ENCODE results near the gene NFIB.

DNA sequence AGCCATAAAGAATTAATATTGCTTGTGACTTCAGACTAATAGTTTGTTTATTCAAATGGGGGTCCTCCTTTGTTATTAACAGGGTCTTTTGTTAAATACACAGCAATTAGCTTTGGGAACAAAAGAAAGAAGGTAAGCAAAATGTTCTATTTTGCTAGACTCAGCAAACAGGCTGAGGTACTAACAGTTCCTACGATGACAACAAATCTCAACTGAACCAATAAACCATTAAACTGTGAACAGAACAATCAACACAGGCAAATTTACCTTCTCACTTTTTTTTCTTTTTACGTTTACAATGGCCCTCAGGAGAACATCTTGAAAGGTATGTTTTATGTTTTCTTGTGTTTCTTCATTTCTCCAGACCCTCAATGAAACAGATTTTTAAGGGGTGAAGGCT, 207.2 kb downstream of the NFIB start:
- TF ChIP-seq, protein P1, sequence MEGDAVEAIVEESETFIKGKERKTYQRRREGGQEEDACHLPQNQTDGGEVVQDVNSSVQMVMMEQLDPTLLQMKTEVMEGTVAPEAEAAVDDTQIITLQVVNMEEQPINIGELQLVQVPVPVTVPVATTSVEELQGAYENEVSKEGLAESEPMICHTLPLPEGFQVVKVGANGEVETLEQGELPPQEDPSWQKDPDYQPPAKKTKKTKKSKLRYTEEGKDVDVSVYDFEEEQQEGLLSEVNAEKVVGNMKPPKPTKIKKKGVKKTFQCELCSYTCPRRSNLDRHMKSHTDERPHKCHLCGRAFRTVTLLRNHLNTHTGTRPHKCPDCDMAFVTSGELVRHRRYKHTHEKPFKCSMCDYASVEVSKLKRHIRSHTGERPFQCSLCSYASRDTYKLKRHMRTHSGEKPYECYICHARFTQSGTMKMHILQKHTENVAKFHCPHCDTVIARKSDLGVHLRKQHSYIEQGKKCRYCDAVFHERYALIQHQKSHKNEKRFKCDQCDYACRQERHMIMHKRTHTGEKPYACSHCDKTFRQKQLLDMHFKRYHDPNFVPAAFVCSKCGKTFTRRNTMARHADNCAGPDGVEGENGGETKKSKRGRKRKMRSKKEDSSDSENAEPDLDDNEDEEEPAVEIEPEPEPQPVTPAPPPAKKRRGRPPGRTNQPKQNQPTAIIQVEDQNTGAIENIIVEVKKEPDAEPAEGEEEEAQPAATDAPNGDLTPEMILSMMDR (IDR thresholded peaks at IDR 0.05; ENCODE audit: control extremely low read depth in 1 of 3, insufficient read depth in 1 of 3, low read depth in 1 of 3, low read length in 3 of 3): no peak
- TF ChIP-seq CREB1 (IDR thresholded peaks at IDR 0.05): no peak
- no peak for TF ChIP-seq EP300 (IDR thresholded peaks at IDR 0.05; ENCODE audit: borderline replicate concordance in 1 of 2, low read depth in 2 of 2, low read length in 2 of 2)
- TF ChIP-seq, protein P2, sequence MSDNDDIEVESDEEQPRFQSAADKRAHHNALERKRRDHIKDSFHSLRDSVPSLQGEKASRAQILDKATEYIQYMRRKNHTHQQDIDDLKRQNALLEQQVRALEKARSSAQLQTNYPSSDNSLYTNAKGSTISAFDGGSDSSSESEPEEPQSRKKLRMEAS (IDR thresholded peaks at IDR 0.05): no peak
- TF ChIP-seq TCF12 (IDR thresholded peaks at IDR 0.05; ENCODE audit: low read depth, low read length): no peak
- no peak for TF ChIP-seq EZH2 (IDR thresholded peaks at IDR 0.05; ENCODE audit: low read depth, low read length, severe bottlenecking)
- TF ChIP-seq POLR2AphosphoS5 (IDR thresholded peaks at IDR 0.05; ENCODE audit: low read depth, low read length): no peak
- TF ChIP-seq JUN (IDR thresholded peaks at IDR 0.05; ENCODE audit: low read depth, low read length): no peak
- TF ChIP-seq GABPA (IDR thresholded peaks at IDR 0.05; ENCODE audit: borderline replicate concordance, insufficient read depth, low read length): no peak
- no peak for TF ChIP-seq POLR2A (IDR thresholded peaks at IDR 0.05; ENCODE audit: control extremely low read depth in 1 of 2, low read depth in 2 of 2, low read length in 2 of 2)
- no peak for TF ChIP-seq KDM1A (IDR thresholded peaks at IDR 0.05; ENCODE audit: borderline replicate concordance, low read length)
- TF ChIP-seq MAFK (IDR thresholded peaks at IDR 0.05; ENCODE audit: low read depth, low read length): no peak
- TF ChIP-seq SIN3A (conservative IDR thresholded peaks at IDR 0.05 in 1 of 2, IDR thresholded peaks at IDR 0.05 in 1 of 2; ENCODE audit: low read depth in 1 of 2, low read length in 2 of 2): no peak
